Retinal pigment epithelial cell (primary cell): ENCODE results near the gene ZNF581.

Experiments used
- DNase-seq: peaks from one replicate; pipeline ENCODE4 v3.0.0-alpha.2; 2010; ENCODE audit warnings: low read depth
- H3K4me3 ChIP-seq: 2 replicates; pipeline ENCODE4 v1.5.1; 2011; ENCODE audit warnings: mild to moderate bottlenecking, low read length, control low read depth, moderate library complexity
- CTCF ChIP-seq: conservative IDR thresholded peaks from 2 replicates; pipeline ENCODE4 v1.5.1; 2011; ENCODE audit warnings: low read depth, low read length, control low read depth, inconsistent platforms

ZNF581 gene

GRCh38 chr19:55616395-55616875 lies 27.0 kb upstream of the ZNF581 start:
- H3K4me3 ChIP-seq = no peak overlapping the region
- TF ChIP-seq CTCF = no peak
- DNase-seq = no peak

GRCh38 chr19:55617426-55617825 lies 26.0 kb upstream of the ZNF581 start:
- no peak for DNase-seq
- no peak overlapping the region for H3K4me3 ChIP-seq
- no peak for TF ChIP-seq CTCF

- DNase-seq = no peak
- no peak for TF ChIP-seq CTCF
Measured at GRCh38 chr19:55618426-55618825, 25.0 kb upstream of the ZNF581 start.

GRCh38 chr19:55619286-55619685 lies 24.2 kb upstream of the ZNF581 start:
- DNase-seq = no peak
- TF ChIP-seq CTCF = no peak
- H3K4me3 ChIP-seq = no peak overlapping the region

More at GRCh38 chr19:55618426-55618825, 25.0 kb upstream of the ZNF581 start:
- no peak overlapping the region for H3K4me3 ChIP-seq

- DNase-seq = no peak
- no peak overlapping the region for H3K4me3 ChIP-seq
- no peak for TF ChIP-seq CTCF
Measured at GRCh38 chr19:55620410-55621204, 22.8 kb upstream of the ZNF581 start.

- DNase-seq = no peak
- H3K4me3 ChIP-seq = no peak overlapping the region
- no peak for TF ChIP-seq CTCF
Measured at GRCh38 chr19:55621205-55621672, 22.2 kb upstream of the ZNF581 start.

- no peak overlapping the region for H3K4me3 ChIP-seq
- DNase-seq = no peak
- TF ChIP-seq CTCF = no peak
Measured at GRCh38 chr19:55621673-55622231, 21.7 kb upstream of the ZNF581 start.
